ENCODE data around the gene WDR48.

The WDR48 gene

DNA sequence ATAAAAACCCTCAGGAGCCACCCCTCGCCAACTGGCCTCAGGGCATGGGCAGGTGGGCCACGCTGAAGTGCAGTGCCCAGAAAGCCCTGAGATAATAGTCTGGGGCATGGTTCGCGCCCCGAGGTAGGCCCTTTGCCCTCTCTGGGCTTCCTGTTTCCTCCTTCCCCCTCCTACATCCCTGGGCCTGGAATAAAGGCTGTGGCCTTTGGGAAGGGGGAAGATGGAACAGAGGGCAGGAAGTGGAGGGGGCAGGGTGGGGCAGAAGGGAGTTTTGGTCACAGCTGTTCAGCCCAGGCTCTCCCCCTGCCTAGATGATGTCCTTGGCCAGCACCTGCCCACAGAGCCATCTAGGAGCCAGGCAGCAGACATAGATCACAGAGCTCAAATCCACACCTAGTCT lies 90.3 kb downstream of the WDR48 start:
- peak overlapping the region; percentile 78 for H3K27ac Mint-ChIP-seq (ENCODE audit: low read depth)
- H3K9me3 Mint-ChIP-seq = no peaks in the 10 kb centered on the region
- H3K36me3 Mint-ChIP-seq (ENCODE audit: insufficient read depth) = peaks cover 74% of the 10 kb centered on the region

DNA sequence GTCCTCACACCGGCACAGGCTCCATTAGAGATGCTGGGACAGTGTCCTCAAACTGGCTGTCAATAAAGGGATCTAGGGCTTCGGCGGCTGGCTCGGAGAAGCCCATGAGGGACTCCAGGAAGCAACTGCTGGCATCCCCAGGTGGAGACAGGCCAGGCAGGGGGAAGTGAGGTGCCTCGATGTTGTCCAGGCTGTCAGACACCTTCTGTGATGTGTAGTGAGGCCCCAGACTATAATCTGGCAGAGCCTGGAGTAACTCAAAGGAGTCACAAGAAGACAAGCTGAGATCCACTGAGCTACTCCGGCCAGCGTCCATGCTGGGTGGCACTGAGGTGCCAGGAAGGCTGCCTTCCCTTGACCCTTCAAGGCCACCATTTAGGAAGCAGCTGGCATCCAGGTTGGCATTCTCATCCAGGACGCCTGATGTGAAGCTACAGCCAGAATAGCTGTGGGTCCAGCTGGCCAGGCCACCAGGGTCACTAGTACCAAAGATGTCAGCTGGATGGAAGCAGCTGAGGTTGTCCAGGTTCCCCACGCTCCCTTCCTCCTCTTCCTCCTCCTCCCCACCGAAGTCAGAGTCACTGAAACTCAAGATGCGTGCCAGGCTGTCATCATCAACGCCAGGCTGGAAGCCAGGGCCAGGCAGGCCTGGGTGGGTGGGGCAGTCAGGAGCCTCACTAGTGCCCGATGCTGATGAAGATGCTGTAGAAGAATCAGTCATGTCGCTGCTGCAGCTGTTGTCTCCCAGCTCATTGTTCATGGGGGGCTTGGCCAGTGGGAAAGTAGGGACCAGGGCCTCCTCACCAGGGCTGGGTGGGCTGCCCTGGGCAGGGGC lies 91.5 kb downstream of the WDR48 start:
- H3K4me1 Mint-ChIP-seq = peaks cover 45% of the 10 kb centered on the region

More for the DNA sequence above, 90.3 kb downstream of the WDR48 start:
- Mint-ChIP-seq H3K27me3 (no peaks in the 10 kb centered on the region), H3K4me3 (peak overlapping the region; percentile 29), H3K4me1 (peaks cover 33% of the 10 kb centered on the region)
- ATAC-seq (replicated peaks; ENCODE audit: extremely low read depth, poor library complexity, severe bottlenecking) = no peak
- no peak for DNase-seq (ENCODE audit: low spot score in 2 of 2)

DNA sequence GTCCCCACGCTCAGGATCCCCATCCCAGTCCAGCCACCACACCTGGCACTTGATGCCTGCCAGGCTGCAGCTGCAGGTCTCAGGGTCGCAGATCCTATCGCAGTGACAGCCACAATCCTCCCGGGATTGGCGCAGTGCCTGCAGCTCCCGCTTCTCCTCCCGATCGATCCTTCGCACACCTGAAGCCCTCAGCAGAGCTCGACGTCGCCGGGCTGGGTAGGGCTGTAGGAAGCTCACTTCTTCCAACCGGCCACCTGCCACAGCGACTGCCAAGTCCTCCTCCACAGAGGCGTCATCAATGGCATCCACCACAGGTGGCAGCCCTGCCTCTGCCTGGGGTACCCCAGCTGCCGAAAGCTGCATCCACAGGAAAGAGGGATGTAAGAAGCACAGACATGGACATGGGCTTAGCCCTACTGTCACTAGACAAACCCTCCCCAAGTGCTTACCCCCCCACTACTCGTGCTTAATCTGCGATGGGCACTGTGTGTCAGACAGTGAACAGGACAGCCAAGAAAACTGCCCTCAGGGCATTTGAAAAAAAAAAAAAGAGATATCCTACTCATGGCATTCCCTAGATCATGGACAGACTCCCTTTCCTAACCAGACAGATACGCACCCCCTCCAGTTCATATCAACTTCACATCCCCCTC lies 92.4 kb downstream of the WDR48 start:
- peak overlapping the region; percentile 77 for H3K27ac Mint-ChIP-seq (ENCODE audit: low read depth)
- DNase-seq (ENCODE audit: low spot score in 2 of 2) (no peak), ATAC-seq (replicated peaks; ENCODE audit: extremely low read depth, poor library complexity, severe bottlenecking) (no peak)
- peak overlapping the region; percentile 61 for H3K4me3 Mint-ChIP-seq
- no peaks in the 10 kb centered on the region for H3K27me3 Mint-ChIP-seq
- peaks cover 54% of the 10 kb centered on the region for H3K4me1 Mint-ChIP-seq
- H3K36me3 Mint-ChIP-seq (ENCODE audit: insufficient read depth) = peaks cover 78% of the 10 kb centered on the region
- H3K9me3 Mint-ChIP-seq = no peaks in the 10 kb centered on the region

More for the DNA sequence above, 91.5 kb downstream of the WDR48 start:
- DNase-seq (ENCODE audit: low spot score in 2 of 2) (no peak), ATAC-seq (replicated peaks; ENCODE audit: extremely low read depth, poor library complexity, severe bottlenecking) (no peak)
- peak overlapping the region; percentile 78 for H3K27ac Mint-ChIP-seq (ENCODE audit: low read depth)
- H3K36me3 Mint-ChIP-seq (ENCODE audit: insufficient read depth) = peaks cover 79% of the 10 kb centered on the region
- H3K4me3 Mint-ChIP-seq = peak overlapping the region; percentile 27
- no peaks in the 10 kb centered on the region for H3K27me3 Mint-ChIP-seq
- H3K9me3 Mint-ChIP-seq = no peaks in the 10 kb centered on the region

DNA sequence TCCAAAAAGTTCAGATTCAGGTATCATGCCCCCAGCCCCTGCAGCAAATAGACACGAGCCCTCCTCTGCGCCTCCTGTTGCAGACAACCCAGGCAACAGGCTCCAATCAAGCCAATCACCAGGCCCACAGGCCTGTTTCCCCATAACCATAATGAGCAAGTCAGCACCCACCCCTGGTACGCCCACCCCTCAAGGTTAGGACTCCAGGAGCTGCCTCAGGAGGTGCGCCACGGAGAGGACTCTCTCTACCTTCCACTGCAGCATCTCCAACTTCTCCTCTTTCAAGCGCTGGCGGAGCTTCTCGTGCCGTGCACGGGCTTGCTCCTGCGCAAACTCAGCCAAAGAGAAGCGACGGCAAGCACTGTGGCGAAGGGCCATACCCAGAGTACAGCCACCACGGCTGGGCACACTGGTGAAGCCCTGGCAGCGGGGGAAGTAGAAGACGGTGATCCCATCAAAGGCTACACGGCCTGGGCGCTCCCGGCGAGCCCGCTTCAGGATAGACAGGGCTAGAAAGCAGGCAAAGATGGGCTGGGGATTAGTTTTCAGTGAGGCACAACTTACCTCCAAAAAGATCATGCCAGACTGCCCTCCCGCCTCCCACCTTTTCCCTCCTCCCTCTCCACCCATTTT lies 93.0 kb downstream of the WDR48 start:
- H3K4me1 Mint-ChIP-seq = peaks cover 61% of the 10 kb centered on the region
- no peaks in the 10 kb centered on the region for H3K27me3 Mint-ChIP-seq
- no peaks in the 10 kb centered on the region for H3K9me3 Mint-ChIP-seq
- no peak for ATAC-seq (replicated peaks; ENCODE audit: extremely low read depth, poor library complexity, severe bottlenecking)
- H3K4me3 Mint-ChIP-seq = peak overlapping the region; percentile 61
- DNase-seq (ENCODE audit: low spot score in 2 of 2) = no peak
- H3K36me3 Mint-ChIP-seq (ENCODE audit: insufficient read depth) = peaks cover 74% of the 10 kb centered on the region
- H3K27ac Mint-ChIP-seq (ENCODE audit: low read depth) = peak overlapping the region; percentile 77

DNA sequence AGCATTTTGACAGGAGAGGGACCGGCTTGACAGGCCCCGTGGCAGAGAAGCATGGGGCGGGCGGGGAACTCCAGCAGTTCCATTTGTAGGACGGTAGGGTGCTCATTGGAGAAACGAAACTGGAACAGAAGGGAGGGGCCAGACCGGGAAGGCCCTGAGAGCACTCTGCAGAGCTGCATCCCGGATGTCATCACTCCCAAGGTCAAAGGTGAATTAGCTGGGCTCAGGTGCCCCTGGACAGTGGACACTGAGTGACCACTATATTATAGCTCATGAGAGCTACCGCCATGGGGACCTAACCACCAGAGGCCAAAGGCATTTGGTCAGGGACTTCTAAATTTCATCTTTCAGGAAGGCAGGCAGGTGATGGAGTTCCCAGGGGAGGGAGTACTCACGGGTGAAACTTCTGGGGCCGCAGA lies 94.3 kb downstream of the WDR48 start:
- Mint-ChIP-seq H3K4me3 (peak overlapping the region; percentile 86), H3K27ac (ENCODE audit: low read depth) (peak overlapping the region; percentile 94), H3K27me3 (no peaks in the 10 kb centered on the region), H3K4me1 (peaks cover 73% of the 10 kb centered on the region), H3K9me3 (no peaks in the 10 kb centered on the region), H3K36me3 (ENCODE audit: insufficient read depth) (peaks cover 70% of the 10 kb centered on the region)
- DNase-seq (ENCODE audit: low spot score in 2 of 2) (no peak), ATAC-seq (replicated peaks; ENCODE audit: extremely low read depth, poor library complexity, severe bottlenecking) (no peak)
